NCI-H187 treated with DMSO at 0.1 percent for 48 hours (cell line): Measurements from ENCODE around the gene BNIP3.
A peak's percentile ranks its signal among the peaks of the same experiment; 100 is the strongest.

Experiments used
- DNase-seq: peaks from one replicate; lab custom pipeline; 2025; lab: John Stamatoyannopoulos, UW

The BNIP3 gene

GRCh38 chr10:131981429-131982184, at the start of gene BNIP3:
TSS of gene BNIP3 (minus strand) at chr10:131981923. CDS start at chr10:131981806, 117 bp downstream.
- DNase-seq = no peak

GRCh38 chr10:132030898-132031463, 49.3 kb upstream of the BNIP3 start:
- peak; percentile 50 for DNase-seq

- DNase-seq = no peak
Measured at GRCh38 chr10:132028706-132029105, 47.0 kb upstream of the BNIP3 start.

GRCh38 chr10:132027423-132027983, 45.8 kb upstream of the BNIP3 start:
- no peak for DNase-seq

GRCh38 chr10:132023092-132023811, 41.5 kb upstream of the BNIP3 start:
- DNase-seq = no peak

- DNase-seq = no peak
Measured at GRCh38 chr10:132022241-132022640, 40.5 kb upstream of the BNIP3 start.

GRCh38 chr10:132021504-132022143, 39.9 kb upstream of the BNIP3 start:
- no peak for DNase-seq

GRCh38 chr10:132021046-132021445, 39.3 kb upstream of the BNIP3 start:
- no peak for DNase-seq

GRCh38 chr10:132020456-132020855, 38.7 kb upstream of the BNIP3 start:
- no peak for DNase-seq

GRCh38 chr10:132019366-132019765, 37.6 kb upstream of the BNIP3 start:
- no peak for DNase-seq

- no peak for DNase-seq
Measured at GRCh38 chr10:132018446-132018845, 36.7 kb upstream of the BNIP3 start.

- no peak for DNase-seq
Measured at GRCh38 chr10:132016514-132016913, 34.8 kb upstream of the BNIP3 start.

- DNase-seq = no peak
Measured at GRCh38 chr10:132011445-132011844, 29.7 kb upstream of the BNIP3 start.

- DNase-seq = no peak
Measured at GRCh38 chr10:132011024-132011423, 29.3 kb upstream of the BNIP3 start.

- no peak for DNase-seq
Measured at GRCh38 chr10:132010483-132010882, 28.8 kb upstream of the BNIP3 start.

- no peak for DNase-seq
Measured at GRCh38 chr10:132009575-132009974, 27.9 kb upstream of the BNIP3 start.

GRCh38 chr10:132007681-132008080, 26.0 kb upstream of the BNIP3 start:
- DNase-seq = no peak

- no peak for DNase-seq
Measured at GRCh38 chr10:132006966-132007365, 25.2 kb upstream of the BNIP3 start.

- no peak for DNase-seq
Measured at GRCh38 chr10:132005147-132005546, 23.4 kb upstream of the BNIP3 start.

GRCh38 chr10:132004052-132004451, 22.3 kb upstream of the BNIP3 start:
- DNase-seq = no peak

- DNase-seq = no peak
Measured at GRCh38 chr10:132003282-132003924, 21.7 kb upstream of the BNIP3 start.

GRCh38 chr10:132002004-132002403, 20.3 kb upstream of the BNIP3 start:
- DNase-seq = no peak
